GM23338 (cell line): ENCODE results near the gene POFUT2. TPM values are rescaled to one million over a fixed set of nuclear protein-coding genes. Genes with fewer than 3 reads are reported as not detected.

ENCODE experiments used
- ATAC-seq: fragments of 200-7000 bp; cut with Tn5 transposase; 3 replicates; pipeline ENCODE4 v1.9.1; 2020
- DNase-seq: peaks from one replicate; pipeline ENCODE4 v3.0.0-alpha.2; 2015; ENCODE audit warnings: low spot score
- H2AFZ ChIP-seq: fragments of 200-600 bp; sonication (generic); 2 replicates; pipeline ENCODE4 v1.8.0; 2016; ENCODE audit warnings: antibody characterized with exemption, mild to moderate bottlenecking, moderate library complexity
- H3F3A ChIP-seq: fragments of 200-600 bp; sonication (generic); replicated peaks from 2 replicates; pipeline ENCODE4 v1.8.0; 2017; ENCODE audit warnings: antibody characterized with exemption, mixed run types, low read depth
- H3K27ac ChIP-seq: fragments of 200-600 bp; sonication (generic); 2 replicates; pipeline ENCODE4 v1.6.1; 2016; ENCODE audit warnings: low read depth
- H3K27me3 ChIP-seq: fragments of 200-600 bp; sonication (generic); 2 replicates; pipeline ENCODE4 v1.8.0; 2016; ENCODE audit warnings: mild to moderate bottlenecking, mixed run types, moderate library complexity; ENCODE audit not compliant: insufficient read depth
- H3K36me3 ChIP-seq: fragments of 200-600 bp; sonication (generic); 2 replicates; pipeline ENCODE4 v1.8.0; 2016; ENCODE audit warnings: mild to moderate bottlenecking; ENCODE audit not compliant: insufficient read depth
- H3K4me1 ChIP-seq: fragments of 200-600 bp; sonication (generic); 2 replicates; pipeline ENCODE4 v1.8.0; 2016; ENCODE audit warnings: mild to moderate bottlenecking, moderate library complexity; ENCODE audit not compliant: insufficient read depth
- H3K4me2 ChIP-seq: fragments of 200-600 bp; sonication (generic); 2 replicates; pipeline ENCODE4 v1.7.1; 2017; ENCODE audit warnings: mixed run types
- H3K4me3 ChIP-seq: fragments of 200-600 bp; sonication (generic); 2 replicates; pipeline ENCODE4 v1.6.1; 2016; ENCODE audit warnings: mixed run types
- H3K79me2 ChIP-seq: fragments of 200-600 bp; sonication (generic); replicated peaks from 2 replicates; pipeline ENCODE4 v1.8.0; 2017; ENCODE audit warnings: mild to moderate bottlenecking; ENCODE audit not compliant: insufficient read depth
- H3K9me2 ChIP-seq: fragments of 200-600 bp; sonication (generic); 2 replicates; pipeline ENCODE4 v1.8.0; 2017; ENCODE audit not compliant: insufficient read depth
- H4K20me1 ChIP-seq: fragments of 200-600 bp; sonication (generic); replicated peaks from 2 replicates; pipeline ENCODE4 v1.8.0; 2017; ENCODE audit warnings: mild to moderate bottlenecking; ENCODE audit not compliant: insufficient read depth
- H3K27ac Mint-ChIP-seq: 2 replicates; pipeline ENCODE4 v1.8.0; 2020; ENCODE audit warnings: inconsistent platforms, mild to moderate bottlenecking, moderate library complexity, mixed read lengths
- H3K27me3 Mint-ChIP-seq: 3 replicates; pipeline ENCODE4 v1.8.0; 2022; ENCODE audit warnings: low read depth, mild to moderate bottlenecking, moderate library complexity, mixed read lengths, inconsistent platforms; ENCODE audit not compliant: insufficient read depth, poor library complexity
- H3K36me3 Mint-ChIP-seq: 3 replicates; pipeline ENCODE4 v1.8.0; 2021; ENCODE audit warnings: low read depth, mild to moderate bottlenecking, inconsistent platforms, moderate library complexity, mixed read lengths
- H3K4me1 Mint-ChIP-seq: 3 replicates; pipeline ENCODE4 v1.8.0; 2020; ENCODE audit warnings: mild to moderate bottlenecking, inconsistent platforms, mixed read lengths
- H3K4me3 Mint-ChIP-seq: 3 replicates; pipeline ENCODE4 v1.8.0; 2021; ENCODE audit warnings: moderate library complexity, mild to moderate bottlenecking, inconsistent platforms, mixed read lengths
- H3K9me3 Mint-ChIP-seq: 3 replicates; pipeline ENCODE4 v1.8.0; 2020; ENCODE audit warnings: moderate library complexity, mild to moderate bottlenecking, inconsistent platforms, mixed read lengths
- CREB1 ChIP-seq: fragments of 250-450 bp; sonication (Bioruptor Pico); IDR thresholded peaks from 2 replicates; pipeline ENCODE4 v1.5.0; 2020; ENCODE audit warnings: low read depth, mild to moderate bottlenecking, moderate library complexity
- EZH2phosphoT487 ChIP-seq: fragments of 200-600 bp; sonication (generic); IDR thresholded peaks from one replicate; pipeline ENCODE4 v1.8.1; 2018; ENCODE audit warnings: antibody characterized with exemption; ENCODE audit not compliant: unreplicated experiment
- JUNB ChIP-seq: IDR thresholded peaks from one replicate; pipeline ENCODE4 v1.6.1; 2016; ENCODE audit warnings: antibody characterized with exemption; ENCODE audit not compliant: unreplicated experiment
- NANOG ChIP-seq: IDR thresholded peaks from 2 replicates; pipeline ENCODE4 v1.6.1; 2016; ENCODE audit warnings: antibody characterized with exemption, borderline replicate concordance
- POLR2AphosphoS5 ChIP-seq: IDR thresholded peaks from 2 replicates; pipeline ENCODE4 v1.6.1; 2016; ENCODE audit warnings: antibody characterized with exemption, low read depth
- REST ChIP-seq: IDR thresholded peaks from one replicate; pipeline ENCODE4 v1.6.1; 2018; ENCODE audit warnings: antibody characterized with exemption; ENCODE audit not compliant: unreplicated experiment
- STAT1 ChIP-seq: IDR thresholded peaks from one replicate; pipeline ENCODE4 v1.6.1; 2016; ENCODE audit warnings: antibody characterized with exemption; ENCODE audit not compliant: unreplicated experiment
- ZNF114 ChIP-seq: fragments of 250-450 bp; sonication (Bioruptor Pico); IDR thresholded peaks from 2 replicates; pipeline ENCODE4 v1.5.0; 2020; ENCODE audit warnings: mild to moderate bottlenecking, moderate library complexity
- ZNF331 ChIP-seq: fragments of 250-450 bp; sonication (Bioruptor Pico); IDR thresholded peaks from 2 replicates; pipeline ENCODE4 v1.5.0; 2020; ENCODE audit warnings: low read depth, mild to moderate bottlenecking, moderate library complexity
- polyA plus RNA-seq: library from polyadenylated mRNA; unstranded; fragments of >200 nt; fragmentation: Nextera tagmentation; extraction: Ambion mirVana; gene quantifications from 2 replicates; pipeline ENCODE4 v1.2.1, GENCODE V29; 2016
- total RNA-seq: library from RNA; depleted of rRNA; stranded (reverse); fragments of >200 nt; shearing (Covaris generic); gene quantifications from 2 replicates; pipeline ENCODE4 v1.2.3, GENCODE V29; 2014
- TF ChIP-seq, protein P1 (sequence below), 2 experiments: fragments of 200-600 bp in 1 of 2; sonication (generic) in 1 of 2; conservative IDR thresholded peaks; 2 replicates each; pipeline versions ENCODE4 v1.5.1 to v1.6.1; 2016 to 2017; ENCODE audit warnings: antibody characterized with exemption in 2 of 2, low read depth in 2 of 2, mild to moderate bottlenecking in 2 of 2, moderate library complexity in 1 of 2
- TF ChIP-seq, protein P2 (sequence below): IDR thresholded peaks from 2 replicates; pipeline ENCODE4 v1.6.1; 2016; ENCODE audit warnings: antibody characterized with exemption

The POFUT2 gene
- total and polyA plus RNA-seq, 2 experiments from 2014 or later, result 12.1 to 34.5 TPM

GRCh38 chr21:45313015-45313414 lies 25.3 kb upstream of the POFUT2 start (continued):
- no peak for TF ChIP-seq CREB1
- TF ChIP-seq ZNF331, result no peak
- no peak for TF ChIP-seq STAT1

DNA sequence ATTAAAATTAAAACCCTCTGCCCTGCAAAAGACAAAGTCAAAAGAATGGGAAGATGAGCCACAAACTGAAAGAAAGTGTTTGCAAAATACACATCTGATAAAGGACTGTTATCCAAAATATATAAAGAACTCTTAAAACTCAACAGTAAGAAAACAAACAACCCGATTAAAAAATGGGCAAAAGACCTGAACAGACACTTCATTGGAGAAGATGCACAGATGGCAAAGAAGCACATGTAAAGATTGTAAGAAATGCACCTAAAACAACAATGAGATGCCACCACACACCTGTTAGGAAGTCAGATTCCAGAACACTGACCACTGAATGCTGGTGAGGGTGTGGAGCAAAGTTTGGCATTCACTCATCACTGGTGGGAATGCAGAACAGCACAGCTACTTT lies 24.6 kb upstream of the POFUT2 start:
- H3K27ac Mint-ChIP-seq, result no peak overlapping the region
- no peak for ATAC-seq

DNA sequence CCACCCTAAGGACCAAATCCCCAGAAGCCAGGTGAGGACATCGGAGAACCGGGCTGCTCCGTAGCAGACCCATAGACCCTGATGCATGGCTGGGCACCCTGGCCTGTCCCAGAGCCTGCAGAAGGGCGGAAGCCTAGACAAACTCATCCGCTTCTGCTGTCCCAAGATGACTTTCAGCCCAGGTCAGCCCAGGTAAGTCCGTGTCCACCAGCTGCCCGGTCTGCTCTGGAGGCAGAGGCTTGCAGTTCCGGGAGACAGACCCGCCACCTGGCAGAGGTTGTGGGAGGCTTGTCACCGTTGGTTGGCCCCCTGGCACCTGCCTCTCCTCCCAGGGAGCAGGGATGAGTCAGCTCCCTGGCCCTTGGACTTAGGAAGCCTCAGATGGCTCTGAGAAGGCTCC lies 22.8 kb upstream of the POFUT2 start:
- H3K36me3 Mint-ChIP-seq, result no peaks in the 10 kb centered on the region; the same call in 2 of the 3 replicates
- H3K4me1 Mint-ChIP-seq, result peaks cover 11% of the 10 kb centered on the region
- Histone ChIP-seq H3K27me3 (no peaks in the 10 kb centered on the region), H3K4me1 (no peaks in the 10 kb centered on the region), H3K4me2 (no peak overlapping the region), H2AFZ (no peak overlapping the region), H3F3A (peaks cover 5% of the 10 kb centered on the region; the same call in 1 of the 2 replicates), H3K36me3 (no peaks in the 10 kb centered on the region), H3K27ac (no peak overlapping the region), H3K9me2 (no peaks in the 10 kb centered on the region), H3K79me2 (no peaks in the 10 kb centered on the region), H3K4me3 (no peak overlapping the region), H4K20me1 (no peaks in the 10 kb centered on the region; the same call in none of the 2 replicates)
- H3K9me3 Mint-ChIP-seq, result peaks cover 3% of the 10 kb centered on the region; the same call in 1 of the 3 replicates
- no peak overlapping the region for H3K27ac Mint-ChIP-seq
- no peak for DNase-seq
- ATAC-seq, result no peak
- H3K4me3 Mint-ChIP-seq, result no peak overlapping the region
- H3K27me3 Mint-ChIP-seq, result peaks cover 12% of the 10 kb centered on the region
- no peak for TF ChIP-seq POLR2AphosphoS5
- TF ChIP-seq ZNF114 (CRISPR knock-in tag), result no peak
- no peak for TF ChIP-seq REST
- no peak for TF ChIP-seq NANOG
- no peak for TF ChIP-seq CREB1
- TF ChIP-seq, protein P1, sequence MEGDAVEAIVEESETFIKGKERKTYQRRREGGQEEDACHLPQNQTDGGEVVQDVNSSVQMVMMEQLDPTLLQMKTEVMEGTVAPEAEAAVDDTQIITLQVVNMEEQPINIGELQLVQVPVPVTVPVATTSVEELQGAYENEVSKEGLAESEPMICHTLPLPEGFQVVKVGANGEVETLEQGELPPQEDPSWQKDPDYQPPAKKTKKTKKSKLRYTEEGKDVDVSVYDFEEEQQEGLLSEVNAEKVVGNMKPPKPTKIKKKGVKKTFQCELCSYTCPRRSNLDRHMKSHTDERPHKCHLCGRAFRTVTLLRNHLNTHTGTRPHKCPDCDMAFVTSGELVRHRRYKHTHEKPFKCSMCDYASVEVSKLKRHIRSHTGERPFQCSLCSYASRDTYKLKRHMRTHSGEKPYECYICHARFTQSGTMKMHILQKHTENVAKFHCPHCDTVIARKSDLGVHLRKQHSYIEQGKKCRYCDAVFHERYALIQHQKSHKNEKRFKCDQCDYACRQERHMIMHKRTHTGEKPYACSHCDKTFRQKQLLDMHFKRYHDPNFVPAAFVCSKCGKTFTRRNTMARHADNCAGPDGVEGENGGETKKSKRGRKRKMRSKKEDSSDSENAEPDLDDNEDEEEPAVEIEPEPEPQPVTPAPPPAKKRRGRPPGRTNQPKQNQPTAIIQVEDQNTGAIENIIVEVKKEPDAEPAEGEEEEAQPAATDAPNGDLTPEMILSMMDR (conservative IDR thresholded peaks at IDR 0.05; ENCODE audit: low read depth in 2 of 2), result no peak
- no peak for TF ChIP-seq JUNB
- TF ChIP-seq STAT1, result no peak

More for the DNA sequence above, 24.6 kb upstream of the POFUT2 start:
- Mint-ChIP-seq H3K36me3 (no peaks in the 10 kb centered on the region; the same call in 2 of the 3 replicates), H3K4me3 (no peak overlapping the region), H3K9me3 (peaks cover 3% of the 10 kb centered on the region; the same call in 1 of the 3 replicates), H3K27me3 (peaks cover 8% of the 10 kb centered on the region), H3K4me1 (peaks cover 11% of the 10 kb centered on the region)
- Histone ChIP-seq H3F3A (peaks cover 5% of the 10 kb centered on the region; the same call in 1 of the 2 replicates), H3K36me3 (no peaks in the 10 kb centered on the region), H3K4me1 (no peaks in the 10 kb centered on the region), H3K79me2 (no peaks in the 10 kb centered on the region), H3K9me2 (no peaks in the 10 kb centered on the region), H4K20me1 (no peaks in the 10 kb centered on the region; the same call in none of the 2 replicates), H3K27me3 (no peaks in the 10 kb centered on the region), H3K4me2 (no peak overlapping the region), H3K27ac (no peak overlapping the region), H3K4me3 (no peak overlapping the region), H2AFZ (no peak overlapping the region)
- DNase-seq, result no peak
- no peak for TF ChIP-seq CREB1
- TF ChIP-seq EZH2phosphoT487, result no peak
- TF ChIP-seq, protein P1 (conservative IDR thresholded peaks at IDR 0.05; ENCODE audit: low read depth in 2 of 2), result no peak
- TF ChIP-seq ZNF331, result no peak
- TF ChIP-seq ZNF114 (CRISPR knock-in tag), result no peak
- TF ChIP-seq, protein P2, sequence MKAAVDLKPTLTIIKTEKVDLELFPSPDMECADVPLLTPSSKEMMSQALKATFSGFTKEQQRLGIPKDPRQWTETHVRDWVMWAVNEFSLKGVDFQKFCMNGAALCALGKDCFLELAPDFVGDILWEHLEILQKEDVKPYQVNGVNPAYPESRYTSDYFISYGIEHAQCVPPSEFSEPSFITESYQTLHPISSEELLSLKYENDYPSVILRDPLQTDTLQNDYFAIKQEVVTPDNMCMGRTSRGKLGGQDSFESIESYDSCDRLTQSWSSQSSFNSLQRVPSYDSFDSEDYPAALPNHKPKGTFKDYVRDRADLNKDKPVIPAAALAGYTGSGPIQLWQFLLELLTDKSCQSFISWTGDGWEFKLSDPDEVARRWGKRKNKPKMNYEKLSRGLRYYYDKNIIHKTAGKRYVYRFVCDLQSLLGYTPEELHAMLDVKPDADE, result no peak
